HG03469 (cell line): ENCODE measurements around the gene COL5A1.
"Not testable (repeated sequence)": the region's sequence is repeated elsewhere in the genome, so short reads cannot be mapped to it uniquely, and the experiment has no call there.

ENCODE experiments used
- ATAC-seq: cut with Tn5 transposase; IDR thresholded peaks from one replicate; pipeline ENCODE4 v1.9.1; 2021; ENCODE audit warnings: mild to moderate bottlenecking, moderate library complexity, moderate number of reproducible peaks; ENCODE audit not compliant: unreplicated experiment

Gene COL5A1

DNA sequence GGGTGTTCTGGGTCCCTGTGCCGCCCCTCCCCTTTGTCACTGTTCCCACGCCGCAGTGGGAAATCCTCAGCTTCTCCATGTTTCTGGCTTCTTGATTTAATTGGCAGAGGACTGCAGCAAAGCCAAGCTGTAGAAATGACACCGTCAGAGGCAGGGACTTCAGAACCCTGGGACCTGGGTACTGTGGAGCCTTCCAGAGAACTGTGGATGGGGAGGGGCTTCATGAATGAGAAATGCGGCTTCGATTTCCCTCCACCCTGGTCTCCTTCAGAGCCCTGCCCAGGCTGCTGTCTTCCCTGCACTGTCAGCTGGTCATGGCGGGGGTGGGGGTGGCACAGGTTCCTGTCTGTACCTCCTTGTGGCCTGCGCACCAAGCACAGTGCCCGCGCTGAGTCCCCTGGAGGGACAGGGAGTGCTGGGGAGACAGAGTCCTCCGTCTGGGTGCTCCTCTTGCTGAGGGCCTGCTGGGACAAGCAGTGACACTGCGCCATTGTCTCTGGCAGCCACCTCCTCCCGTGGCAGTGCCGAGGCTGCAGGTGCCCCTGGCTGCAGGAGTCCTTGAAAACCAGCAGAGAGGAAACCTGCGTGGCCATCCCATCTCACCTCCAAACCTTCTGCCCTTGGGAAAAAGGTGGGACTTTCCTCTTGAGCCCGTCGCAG lies 47.2 kb downstream of the COL5A1 start:
- no peak for ATAC-seq

DNA sequence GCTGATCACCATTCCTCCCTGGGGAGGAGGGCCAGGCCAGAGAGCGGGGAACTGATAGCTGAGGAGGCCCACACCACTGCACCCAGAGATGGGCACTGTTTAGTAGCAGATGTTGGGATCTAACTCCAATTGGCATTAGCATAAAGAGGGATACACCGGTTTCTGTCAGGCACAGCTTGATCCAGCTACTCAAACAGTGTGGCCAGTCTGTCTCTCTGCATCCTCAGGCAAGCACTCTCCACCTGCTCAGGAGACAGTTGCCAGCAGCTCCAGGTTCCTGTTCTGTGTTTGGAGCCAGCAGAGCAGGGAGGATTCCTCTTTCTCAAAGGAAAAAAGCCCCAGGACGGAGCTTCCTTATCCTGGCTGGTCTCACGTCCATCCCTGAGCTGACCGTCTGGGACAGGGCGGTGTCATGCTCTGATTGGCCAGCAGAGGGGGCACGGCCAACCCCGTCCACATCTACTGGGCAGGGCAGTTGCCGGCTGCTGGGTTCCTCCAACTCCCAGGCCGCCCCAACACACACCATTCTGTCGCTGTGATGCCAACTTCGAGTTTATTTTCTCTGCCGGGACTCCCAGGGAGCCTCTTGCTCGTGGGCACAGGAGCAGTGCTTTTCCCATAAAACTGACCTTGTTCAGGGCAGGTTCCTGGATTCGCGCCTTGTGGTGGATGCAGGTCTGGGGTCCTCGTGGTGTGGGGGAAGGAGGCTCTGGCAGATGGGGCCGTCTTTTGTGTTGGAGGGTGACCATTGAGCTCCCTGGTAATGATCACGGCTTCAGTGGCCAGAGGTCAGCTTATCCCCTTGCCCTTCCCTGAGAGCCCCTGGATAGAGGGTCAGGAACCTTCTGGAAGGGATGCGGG lies 47.9 kb downstream of the COL5A1 start:
- ATAC-seq, result no peak

DNA sequence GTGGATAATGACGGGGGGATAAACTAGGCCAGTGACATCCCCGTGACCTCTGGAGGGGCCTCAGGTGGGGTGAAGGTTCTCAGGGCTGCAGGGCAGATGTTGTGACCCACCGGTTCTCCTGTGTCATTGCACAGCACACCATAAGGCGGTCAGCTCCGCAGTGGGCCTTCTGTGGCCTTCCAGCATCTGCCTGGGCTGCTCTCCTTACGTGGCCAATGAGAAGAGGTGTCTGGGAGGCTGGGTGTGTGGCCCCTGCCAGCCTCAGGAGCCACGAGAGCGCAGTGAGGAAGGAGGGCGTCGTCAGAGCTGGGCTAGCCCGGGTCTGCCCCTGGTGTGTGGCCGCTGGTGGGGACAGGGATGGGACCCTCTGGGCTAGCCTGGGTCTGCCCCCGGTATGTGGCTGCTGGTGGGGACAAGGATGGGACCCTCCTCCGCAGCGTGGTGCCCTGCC lies 48.7 kb downstream of the COL5A1 start:
- ATAC-seq, result no peak

DNA sequence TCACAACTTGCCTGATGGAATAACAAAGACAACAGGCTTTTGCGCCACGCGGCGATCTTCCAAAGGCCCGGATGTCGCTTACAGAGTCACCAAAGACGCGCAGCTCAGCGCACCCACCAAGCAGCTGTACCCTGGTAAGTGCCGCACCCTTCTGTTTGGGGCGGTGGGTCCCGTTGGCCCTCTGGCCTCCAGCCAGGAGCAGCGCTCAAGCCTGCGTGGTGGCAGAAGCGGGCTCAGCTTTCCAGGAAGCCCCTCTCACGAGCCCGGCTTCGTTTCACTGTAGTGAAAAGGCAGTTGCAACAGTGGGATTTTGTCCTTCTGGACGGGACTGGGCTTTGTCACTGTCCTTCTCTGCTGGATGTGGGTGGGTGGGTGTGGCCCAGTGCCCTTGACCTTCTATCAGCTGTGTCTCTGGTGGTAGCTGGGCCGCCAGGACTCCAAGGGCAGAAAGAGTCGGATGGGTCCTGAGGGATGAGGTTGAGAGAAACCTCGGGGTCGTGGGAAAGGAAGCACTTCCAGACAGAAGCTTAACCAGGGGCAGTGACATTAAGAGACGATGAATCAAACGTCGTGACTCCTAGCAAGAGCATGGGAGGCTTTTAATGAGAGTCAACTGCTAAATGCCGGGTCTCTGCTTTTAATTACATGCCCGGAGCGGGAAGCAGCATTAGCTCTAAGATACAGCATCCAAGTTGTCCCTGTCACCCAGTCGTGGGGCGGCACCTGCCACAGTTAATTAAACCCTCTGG lies 49.5 kb downstream of the COL5A1 start:
- no peak for ATAC-seq

DNA sequence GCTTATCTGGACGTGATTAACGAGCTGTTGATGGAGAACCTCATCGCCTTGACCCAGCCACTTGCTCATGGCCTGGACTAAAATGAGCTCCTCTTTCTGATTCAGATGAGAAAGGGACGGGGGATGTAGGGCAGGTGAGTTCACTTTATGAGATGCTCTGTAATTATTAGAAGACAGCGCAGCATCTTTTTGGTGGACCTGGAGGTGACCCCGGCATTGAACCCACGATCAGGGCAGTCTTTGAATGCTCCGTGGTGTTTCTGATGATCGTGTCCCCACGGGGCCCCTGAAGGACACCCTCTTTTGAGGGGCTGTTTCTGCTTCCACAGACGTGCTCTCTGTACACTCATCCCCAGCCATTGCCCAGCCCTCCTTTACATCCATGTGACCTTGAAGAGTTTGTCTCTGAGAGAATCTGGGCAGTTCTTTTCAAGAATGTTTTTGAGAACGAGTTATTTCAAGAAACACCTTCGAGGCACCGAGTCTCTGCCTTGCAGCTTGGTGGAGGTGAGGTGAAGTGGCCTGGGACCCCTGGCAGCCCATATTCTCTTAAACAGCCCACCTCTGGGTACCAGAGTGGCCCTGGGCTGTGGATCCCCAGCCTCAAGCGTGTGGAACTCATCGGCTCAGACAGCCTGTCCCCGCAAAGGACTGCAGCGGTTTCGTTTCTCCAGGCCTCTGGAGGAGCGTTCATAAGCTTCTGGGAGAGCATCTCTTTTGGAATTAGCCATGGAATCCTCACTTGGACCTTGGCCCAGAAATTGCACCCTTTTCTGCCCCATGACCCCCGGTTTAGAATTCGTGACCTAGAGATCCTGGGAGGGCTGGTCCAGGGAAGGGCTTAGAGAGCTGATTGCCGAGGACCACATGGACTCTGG lies 50.3 kb downstream of the COL5A1 start:
- ATAC-seq, result no peak

DNA sequence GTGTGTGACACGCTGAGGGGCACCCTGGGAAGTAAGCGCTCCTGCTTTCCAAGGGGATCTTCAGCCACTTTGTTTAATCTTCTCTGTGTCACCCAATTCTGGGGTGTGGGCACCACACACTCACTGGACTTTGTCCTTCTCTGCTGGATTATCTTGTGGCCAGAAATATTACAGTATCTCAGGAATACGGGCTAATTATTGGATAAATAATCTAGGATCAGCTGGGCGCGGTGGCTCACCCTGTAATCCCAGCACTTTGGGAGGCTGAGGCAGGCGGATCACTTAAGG lies 50.9 kb downstream of the COL5A1 start:
- no peak for ATAC-seq

DNA sequence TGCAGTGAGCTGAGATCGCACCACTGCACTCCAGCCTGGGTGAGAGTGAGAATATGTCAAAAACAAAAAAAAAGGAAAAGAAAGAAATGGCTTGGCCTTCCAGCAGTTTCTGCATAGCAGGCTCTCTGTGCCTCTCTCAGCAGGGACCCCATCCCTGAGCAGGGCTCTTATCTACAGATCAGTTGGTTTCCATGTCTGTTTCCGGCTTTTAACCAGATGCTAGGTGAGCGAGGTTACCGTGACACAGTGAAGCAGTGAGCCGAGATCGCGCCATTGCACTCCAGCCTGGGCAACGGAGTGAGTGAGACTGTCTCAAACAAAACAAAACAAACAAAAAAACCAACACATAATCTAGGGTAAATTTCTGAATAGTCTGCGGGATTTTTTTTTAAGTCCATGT lies 51.4 kb downstream of the COL5A1 start:
- ATAC-seq, result no peak

DNA sequence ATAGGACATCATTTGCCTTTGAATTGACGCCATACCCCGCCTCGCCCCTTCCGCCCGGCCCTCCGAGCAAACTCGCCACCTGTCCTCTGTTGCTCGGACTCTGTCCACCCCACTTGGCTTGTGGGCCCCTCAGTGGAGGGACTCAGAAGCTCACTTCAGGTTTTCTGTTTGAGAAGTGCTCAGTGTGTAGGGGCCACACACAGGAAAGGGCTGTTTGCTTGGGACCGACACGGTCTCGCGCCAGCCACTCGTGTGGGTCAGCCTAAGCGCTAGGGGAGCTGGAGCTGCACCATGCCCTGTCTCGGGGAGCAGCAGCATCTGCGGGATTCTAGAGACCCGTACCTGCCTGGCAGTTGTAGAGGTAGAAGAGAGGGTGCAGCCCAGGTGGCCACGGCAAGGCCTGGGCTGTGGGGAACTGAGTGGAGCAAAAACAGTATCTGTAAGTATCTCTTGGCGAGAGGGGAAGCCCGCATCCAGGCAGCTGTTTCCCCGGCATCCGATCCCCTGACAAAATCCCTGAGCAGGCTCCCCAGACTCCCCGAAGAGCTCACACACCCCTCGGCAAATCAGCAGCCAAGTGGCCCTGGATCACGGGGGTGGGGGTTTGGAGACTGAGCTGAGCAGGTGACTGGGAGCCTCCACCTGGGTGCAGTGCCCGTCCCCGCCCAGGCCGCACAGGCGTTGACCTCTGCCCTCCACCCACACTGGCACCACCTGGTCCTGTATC lies 52.2 kb downstream of the COL5A1 start:
- no peak for ATAC-seq

DNA sequence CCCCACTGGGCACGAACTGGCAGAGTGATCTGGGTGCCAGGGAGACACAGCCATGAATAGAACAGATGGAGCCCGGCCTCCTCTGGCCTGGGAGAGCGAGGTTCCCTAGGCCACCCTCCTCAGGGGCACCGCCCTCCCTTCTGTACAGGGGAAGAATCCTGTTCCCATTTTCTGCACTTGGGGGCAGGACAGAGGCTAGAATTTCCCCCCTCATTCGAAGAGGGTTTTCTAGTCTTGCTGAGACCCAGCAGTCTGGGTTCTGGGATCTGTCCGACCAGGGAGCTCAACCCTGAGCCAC lies 52.7 kb downstream of the COL5A1 start:
- ATAC-seq, result no peak

DNA sequence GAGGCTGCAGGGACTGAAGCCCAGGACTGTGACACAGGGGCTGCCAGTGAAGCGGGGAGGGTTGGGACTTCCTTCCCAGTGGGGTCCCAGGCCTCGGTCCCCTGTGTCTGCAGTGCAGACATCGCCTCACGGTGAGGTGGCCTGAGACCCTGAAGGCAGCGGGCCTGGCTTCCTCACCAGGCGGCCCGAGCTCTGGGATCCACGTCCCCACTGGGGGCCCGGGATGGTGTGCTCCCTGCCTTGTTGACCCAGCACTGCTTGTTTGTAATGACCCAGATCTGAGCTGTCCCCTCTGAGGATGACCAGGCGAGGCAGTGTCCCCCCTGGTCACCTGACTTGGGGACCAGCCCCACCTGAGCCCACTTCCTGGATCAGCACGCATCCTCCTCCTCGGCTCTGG lies 53.1 kb downstream of the COL5A1 start:
- no peak for ATAC-seq

DNA sequence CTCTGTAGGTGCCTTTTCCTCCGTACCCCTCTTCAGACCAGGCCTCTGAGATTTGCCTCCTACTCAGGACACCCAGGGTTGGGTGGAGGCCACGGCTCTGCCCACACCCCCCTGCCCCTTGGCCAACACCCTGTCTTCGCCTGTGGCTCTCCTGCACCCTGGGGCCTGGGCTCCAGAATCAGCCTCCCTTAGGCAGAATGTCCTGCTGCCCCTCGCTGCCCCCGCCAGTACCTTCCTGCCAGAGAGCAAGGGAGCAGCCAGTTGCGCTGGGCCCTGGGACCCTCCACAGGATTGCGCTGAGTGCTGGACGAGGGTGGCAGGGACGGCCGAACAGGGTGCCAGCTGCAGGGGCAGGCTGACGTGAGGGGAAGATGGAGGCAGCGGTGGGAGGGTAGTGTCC lies 53.5 kb downstream of the COL5A1 start:
- ATAC-seq, result no peak

DNA sequence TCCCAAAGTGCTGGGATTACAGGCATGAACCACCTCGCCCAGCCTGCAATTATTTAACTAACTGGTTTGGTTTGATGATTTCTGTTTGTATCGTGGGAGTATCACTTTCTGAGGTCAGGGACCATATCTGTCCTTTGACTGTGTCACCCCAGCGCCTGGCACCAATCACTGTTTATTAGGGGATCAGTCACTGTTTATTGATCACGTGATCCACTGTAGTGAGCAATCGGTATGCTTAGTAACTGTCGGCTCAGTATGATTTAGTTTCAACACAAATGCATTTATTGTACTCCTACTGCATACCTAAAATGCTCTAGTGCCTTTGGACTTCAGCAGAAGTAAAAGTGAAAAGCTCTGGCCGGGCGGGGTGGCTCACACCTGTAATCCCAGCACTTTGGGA lies 54.8 kb downstream of the COL5A1 start:
- no peak for ATAC-seq

DNA sequence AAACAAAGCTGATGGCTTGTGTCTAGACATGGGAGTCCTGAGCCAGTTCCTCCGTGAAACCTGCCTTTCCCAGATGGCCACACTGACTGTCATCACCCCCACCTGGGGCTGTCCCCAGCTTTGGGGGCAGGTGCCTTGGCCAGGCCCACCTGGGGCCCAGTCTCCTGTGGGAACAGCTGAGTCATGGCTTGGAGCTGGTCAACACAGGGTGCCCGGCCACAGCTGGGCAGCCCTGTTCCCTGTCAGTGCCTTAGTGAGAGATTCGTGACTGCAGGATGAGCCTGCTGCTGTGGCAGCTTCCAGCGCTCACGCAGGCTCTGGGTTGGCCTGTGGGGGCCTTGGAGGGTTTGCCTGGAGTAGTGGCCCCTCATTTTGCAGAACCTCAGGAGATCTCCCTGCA lies 56.5 kb downstream of the COL5A1 start:
- no peak for ATAC-seq

DNA sequence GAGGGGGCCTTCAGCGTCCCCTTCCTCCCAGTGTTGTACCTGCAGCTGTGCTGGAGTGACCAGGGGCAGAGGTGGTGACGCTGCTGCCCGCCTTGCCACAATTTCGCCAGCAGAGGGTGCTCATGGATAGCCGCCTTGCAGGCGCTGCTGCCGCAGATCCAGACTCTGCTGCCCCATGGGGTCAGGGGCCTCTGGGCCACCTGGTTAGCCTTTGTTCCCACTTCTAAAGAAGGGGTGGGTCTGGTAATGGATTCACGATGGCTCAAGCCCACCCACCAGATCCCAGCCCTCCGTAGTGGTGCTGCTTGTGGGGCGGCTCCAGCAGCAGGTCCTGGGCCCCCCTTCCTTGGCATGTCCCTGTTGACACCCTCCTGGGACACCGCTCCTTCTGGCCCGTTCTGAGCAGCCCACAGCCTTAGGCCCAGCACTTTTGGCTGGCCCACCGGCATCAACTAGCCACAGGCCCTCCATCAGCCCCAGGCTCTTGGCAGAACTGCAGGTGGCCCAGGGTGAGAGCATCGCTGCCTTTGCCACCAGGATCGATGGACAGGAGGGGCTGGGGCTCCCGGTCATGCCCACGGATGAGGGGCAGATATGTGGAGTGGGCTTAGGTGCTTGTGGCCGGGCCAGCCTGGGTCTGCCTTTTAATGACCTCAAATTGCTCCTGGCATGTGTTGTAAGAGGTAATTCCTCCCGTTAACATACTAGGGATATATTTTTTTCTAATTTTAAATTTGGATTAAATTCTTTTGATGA lies 57.2 kb downstream of the COL5A1 start:
- ATAC-seq, result no peak

DNA sequence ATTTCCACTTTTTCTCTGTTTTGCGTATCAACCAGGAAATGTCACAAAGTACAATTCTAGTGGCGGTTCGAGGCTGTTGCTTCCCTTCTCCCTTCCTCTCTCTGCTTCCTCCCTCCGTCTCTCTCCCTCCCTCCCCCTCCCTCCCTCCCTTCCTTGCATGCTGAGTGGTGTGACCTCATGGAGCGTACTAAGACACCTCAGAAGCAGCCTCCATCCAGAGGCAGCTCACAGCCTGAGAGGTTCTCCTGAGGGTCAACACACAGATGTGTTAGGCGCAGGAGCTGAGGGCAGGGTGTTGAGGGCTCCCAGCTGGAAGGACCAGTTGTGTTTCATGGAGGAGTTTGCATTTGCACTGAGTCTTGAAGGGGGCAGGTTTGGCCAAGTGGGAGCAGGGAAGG lies 57.7 kb downstream of the COL5A1 start:
- ATAC-seq, result no peak

DNA sequence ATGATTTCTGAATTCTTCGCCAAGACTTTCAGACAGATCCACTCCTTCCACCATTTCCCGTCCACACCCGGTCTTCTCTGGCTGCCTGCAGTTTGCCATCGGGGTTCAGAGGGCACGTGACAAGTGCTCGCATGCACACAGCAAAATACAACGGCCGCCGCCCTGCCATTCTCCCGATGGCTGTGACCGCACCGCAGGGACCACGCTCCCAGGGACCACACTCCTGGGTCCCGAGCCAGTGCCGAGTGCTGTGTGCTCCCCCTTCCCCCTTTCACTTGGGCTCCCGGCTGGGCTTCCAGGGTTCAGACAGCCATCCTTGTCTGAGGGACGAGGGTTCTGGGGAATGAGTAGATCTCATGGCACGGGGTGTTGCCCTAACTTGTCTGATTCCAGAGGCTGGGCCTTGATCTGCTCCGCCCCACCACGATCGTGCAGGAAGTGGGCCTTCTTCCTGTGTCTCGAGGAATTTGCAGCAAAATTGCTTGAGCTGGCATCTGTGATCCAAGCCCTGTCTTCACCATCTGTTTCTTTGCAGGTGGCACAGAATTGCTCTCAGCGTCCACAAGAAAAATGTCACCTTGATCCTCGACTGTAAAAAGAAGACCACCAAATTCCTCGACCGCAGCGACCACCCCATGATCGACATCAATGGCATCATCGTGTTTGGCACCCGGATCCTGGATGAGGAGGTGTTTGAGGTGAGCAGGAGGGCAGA lies 59.2 kb downstream of the COL5A1 start:
- no peak for ATAC-seq

DNA sequence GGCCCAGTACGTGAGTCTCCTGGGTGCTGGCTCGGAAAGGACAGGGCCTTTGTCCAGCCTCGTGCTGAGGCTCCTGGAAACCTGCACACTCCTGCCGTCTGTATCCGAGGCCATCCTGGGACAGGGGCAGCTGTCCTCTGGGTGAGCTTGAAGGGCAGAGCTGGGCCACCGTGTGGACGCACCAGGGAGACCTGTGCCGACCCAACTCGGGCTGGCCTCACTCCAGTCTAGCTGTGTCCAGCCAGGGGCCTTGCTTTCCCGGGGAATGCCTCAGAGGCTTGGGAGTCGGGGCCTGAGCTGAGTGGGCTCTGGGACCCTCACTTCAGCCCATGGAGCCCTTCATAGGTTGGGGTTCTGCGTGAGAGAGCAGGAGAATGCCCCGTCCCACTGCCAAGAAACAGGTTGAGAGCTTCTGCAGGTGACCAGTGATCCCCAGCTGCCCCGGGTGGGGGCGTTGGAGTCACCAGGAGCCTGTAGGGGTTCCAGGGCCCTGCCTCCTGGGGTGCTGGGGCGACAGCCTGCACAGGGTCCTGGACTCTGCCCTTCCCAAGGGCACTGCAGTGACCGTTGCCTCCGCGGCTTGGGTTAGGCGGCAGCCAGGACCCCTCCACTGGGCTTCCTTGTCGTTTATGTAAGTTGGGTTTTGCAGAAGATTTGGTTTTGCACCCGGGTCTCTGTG lies 60.1 kb downstream of the COL5A1 start:
- no peak for ATAC-seq

DNA sequence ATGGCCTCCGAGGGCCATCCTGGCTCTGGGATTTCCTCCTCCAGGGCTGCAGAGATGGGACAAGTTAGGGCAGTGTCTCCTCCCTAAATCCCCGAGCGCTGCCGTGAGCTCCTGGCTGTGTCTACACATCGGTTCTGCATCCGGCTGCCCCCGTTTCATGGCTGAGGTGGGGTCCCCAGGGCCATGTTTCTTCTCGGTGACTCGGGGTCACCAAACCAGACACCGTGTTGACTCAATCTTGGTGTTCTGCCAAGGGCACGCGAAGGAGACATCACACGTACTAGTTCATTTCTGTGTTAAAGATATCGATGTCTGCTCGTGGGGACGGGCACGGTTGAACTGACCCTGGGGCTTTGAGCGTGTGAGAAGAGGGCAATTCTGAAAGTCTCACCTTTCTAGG lies 60.7 kb downstream of the COL5A1 start:
- no peak for ATAC-seq

DNA sequence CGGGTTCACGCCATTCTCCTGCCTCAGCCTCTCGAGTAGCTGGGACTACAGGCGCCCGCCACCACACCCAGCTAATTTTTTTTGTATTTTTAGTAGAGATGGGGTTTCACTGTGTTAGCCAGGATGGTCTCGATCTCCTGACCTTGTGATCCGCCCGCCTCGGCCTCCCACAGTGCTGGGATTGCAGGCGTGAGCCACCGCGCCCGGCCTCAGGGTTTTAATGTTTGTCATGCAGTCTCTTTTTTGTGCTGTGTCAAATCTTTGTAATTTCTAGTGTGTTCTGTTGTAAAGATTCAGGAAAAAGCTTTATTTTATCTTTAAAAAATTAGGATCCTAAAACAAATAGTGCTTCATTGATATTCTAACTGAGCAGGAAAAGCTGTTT lies 62.1 kb downstream of the COL5A1 start:
- not testable (repeated sequence) for ATAC-seq
